Choroid plexus epithelial cell (primary cell): ENCODE data around the gene RAB29.

Experiments
- DNase-seq: peaks from one replicate; pipeline ENCODE4 v3.0.0-alpha.2; 2010; ENCODE audit warnings: low read depth
- H3K4me3 ChIP-seq: 2 replicates; pipeline ENCODE4 v1.5.1; 2011; ENCODE audit warnings: low read depth, mild to moderate bottlenecking, control low read depth, low read length, moderate library complexity
- CTCF ChIP-seq: conservative IDR thresholded peaks from 2 replicates; pipeline ENCODE4 v1.5.1; 2011; ENCODE audit warnings: low read depth, mild to moderate bottlenecking, control low read depth, inconsistent platforms, low read length, moderate library complexity

The RAB29 gene

DNA sequence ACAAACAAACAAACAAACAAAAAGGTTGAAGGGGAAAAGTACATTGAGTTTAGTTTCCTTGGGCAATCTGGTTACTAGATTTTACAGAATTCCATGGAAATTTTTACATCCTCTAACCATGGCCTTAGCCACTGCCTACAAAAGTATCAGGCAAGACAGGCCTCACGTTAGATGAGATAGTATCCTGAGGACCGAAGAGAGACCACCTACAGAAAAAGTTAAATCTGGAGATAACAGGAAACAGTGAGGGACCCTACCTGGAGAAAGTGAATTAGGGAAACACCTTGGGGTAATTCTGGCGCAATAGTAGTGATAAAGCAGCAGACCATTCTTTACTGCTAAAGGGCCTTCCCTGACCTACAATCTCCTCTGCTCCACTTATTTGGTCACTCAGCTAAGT lies 8.7 kb downstream of the RAB29 start:
- no peak for DNase-seq
- no peak overlapping the region for H3K4me3 ChIP-seq
- TF ChIP-seq CTCF: no peak

- TF ChIP-seq CTCF: no peak
- H3K4me3 ChIP-seq: no peak overlapping the region
- peak; percentile 60 for DNase-seq
These were observed 9.2 kb downstream of the RAB29 start for GRCh38 chr1:205766038-205766437.

GRCh38 chr1:205764578-205764977 lies 10.7 kb downstream of the RAB29 start:
- H3K4me3 ChIP-seq: no peak overlapping the region
- no peak for TF ChIP-seq CTCF
- no peak for DNase-seq

GRCh38 chr1:205763980-205764379 lies 11.3 kb downstream of the RAB29 start:
- no peak overlapping the region for H3K4me3 ChIP-seq
- no peak for DNase-seq
- TF ChIP-seq CTCF: no peak

DNA sequence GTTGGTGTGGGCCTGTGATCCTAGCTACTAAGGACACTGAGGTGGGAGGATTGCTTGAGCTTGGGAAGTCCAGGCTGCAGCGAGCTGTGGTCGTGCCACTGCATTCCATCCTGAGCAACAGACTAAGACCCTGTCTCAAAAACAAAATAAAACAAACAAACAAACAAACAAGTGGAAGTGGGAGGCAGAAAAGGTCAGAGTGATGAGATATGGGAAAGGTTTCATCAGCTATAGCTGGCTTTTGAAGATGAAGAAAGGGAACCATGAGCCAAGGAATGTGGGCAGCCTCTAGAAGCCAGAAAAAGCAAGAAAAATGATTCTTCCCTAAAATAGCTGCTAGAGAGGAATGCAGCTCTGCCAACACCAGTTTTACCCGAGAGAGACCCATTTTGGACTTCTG lies 14.7 kb downstream of the RAB29 start:
- no peak for DNase-seq
- H3K4me3 ChIP-seq: no peak overlapping the region
- no peak for TF ChIP-seq CTCF

GRCh38 chr1:205756552-205756951 lies 18.7 kb downstream of the RAB29 start:
- DNase-seq: no peak
- H3K4me3 ChIP-seq: no peak overlapping the region
- no peak for TF ChIP-seq CTCF

- H3K4me3 ChIP-seq: no peak overlapping the region
- TF ChIP-seq CTCF: no peak
- no peak for DNase-seq
These were observed 20.4 kb downstream of the RAB29 start for GRCh38 chr1:205754857-205755256.
